Fibroblast of peridontal ligament (primary cell): Measurements from ENCODE around the gene PRSS1.
"Not testable (repeated sequence)": the region's sequence is repeated elsewhere in the genome, so short reads cannot be mapped to it uniquely, and the experiment has no call there.

Source experiments
- DNase-seq: peaks from one replicate; pipeline ENCODE4 v3.0.0-alpha.2; 2010; ENCODE audit errors: extremely low read depth

Gene PRSS1

DNA sequence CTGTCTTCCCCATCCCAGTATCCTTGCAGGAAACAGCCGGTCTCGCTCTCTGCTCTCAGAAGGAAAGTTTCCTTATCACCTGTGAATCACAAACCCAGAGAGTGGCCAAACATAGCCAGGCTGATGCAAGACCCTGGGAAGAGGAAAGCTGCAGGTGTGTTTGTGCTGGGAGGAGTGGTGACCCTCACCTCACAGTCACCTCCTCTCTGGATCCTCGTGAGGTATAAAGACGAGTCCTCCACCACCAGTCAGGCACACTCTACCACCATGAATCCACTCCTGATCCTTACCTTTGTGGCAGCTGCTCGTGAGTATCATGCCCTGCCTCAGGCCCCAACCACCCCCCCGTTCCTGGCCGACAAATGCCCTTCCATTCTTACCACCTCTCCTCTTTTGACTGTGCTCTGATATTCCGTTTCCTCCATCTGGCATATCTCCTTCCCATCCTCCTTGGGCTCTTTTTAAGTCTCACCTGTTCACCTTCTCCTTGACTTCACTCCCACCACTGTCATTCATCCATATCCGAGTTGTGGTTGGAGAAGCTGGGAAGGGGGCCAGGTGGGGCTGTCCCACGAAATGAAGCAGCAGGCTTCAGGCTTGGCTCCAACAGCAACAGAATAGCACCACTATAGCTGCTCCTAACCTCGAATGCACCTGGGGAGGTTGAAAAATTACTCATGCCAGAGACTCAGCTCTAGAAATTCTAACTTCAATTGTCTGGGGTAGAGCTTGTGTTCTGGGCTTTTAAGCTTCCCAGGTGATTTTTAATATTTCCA lies at the start of gene PRSS1:
TSS of gene PRSS1 (plus strand) at position 255 of the 776 bp plus-strand sequence. CDS start at position 268, 13 bp downstream.
- no peak for DNase-seq

DNA sequence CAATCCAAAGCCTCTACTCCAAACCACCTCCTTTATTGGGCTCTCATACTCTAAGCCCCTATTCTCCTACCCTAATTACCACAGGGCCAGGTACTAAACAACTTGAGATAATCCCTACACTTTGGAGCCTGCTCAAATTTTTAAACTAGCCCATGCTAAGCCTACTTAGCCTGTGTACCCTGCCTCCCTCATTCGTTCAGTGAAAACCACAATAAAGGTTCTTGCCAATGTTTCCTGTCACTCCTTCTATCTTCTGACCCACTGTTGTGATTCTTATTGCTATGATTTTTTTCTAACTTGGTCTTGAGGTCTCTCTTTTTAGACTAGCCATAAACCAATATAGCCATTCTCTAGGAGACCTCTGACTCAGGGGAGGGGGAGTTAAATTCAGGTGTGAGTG lies 48.3 kb upstream of the PRSS1 start:
- DNase-seq, result not testable (repeated sequence)

DNA sequence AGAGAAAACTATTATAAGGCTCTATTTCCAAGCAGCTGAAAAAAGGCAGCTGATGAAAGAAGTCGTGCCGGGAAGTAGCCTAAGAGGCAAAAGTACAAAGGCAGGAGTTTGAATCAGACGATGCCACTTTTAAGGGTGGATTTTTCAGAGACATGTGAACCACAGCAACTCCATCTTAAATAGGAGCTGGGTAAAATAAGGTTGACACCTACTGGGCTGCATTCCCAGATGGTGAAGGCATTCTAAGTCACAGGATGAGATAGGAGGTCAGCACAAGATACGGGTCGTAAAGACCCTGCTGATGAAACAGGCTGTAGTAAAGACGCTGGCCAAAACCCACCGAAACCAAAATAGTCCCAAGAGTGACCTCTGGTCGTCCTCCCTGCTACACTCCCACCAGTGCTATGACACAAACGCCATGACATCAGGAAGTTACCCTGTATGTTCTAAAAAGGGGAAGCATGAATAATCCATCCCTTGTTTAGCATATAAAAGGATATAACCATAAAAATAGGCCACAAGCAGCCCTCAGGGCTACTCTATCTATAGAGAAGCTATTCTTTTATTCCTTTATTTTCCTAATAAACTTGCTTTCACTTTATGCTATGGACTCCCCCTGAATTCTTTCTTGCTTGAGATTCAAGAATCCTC lies 45.5 kb upstream of the PRSS1 start:
- DNase-seq, result no peak

DNA sequence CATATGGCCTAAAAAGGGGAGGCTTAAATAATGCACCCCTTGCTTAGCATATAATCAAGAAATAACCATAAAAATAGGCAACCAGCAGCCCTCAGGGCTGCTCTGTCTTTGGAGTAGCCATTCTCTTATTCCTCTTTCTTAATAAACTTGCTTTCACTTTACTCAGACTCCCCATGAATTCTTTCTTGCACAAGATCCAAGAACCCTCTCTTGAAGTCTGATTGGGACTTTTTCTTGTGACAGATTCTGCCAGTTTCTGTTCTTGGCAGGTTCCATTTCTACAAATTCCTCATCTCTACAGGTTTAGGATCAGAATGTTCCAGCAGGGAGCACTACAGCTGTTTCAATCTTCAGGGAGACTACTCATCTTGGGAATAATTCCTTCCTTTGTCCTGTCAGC lies 40.5 kb upstream of the PRSS1 start:
- DNase-seq, result not testable (repeated sequence)

DNA sequence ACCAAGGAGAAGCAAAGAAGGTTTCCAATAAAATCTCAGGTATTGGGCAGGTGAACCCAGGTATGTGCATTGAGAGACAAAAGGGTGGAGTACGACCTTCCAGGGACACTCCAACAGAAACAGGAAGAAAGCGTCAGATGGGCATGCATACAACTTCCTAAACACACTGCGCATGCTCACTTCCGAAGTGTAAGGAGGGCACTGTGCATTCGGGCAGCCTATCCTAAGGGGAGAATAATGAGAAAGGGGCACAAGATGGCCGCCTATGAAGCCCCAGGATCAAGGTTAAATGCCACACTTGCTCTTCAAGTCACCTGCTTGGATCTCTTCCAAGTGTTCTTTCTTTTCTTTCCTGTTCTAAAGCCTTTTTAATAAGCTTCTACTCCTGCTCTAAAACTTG lies 39.4 kb upstream of the PRSS1 start:
- no peak for DNase-seq

DNA sequence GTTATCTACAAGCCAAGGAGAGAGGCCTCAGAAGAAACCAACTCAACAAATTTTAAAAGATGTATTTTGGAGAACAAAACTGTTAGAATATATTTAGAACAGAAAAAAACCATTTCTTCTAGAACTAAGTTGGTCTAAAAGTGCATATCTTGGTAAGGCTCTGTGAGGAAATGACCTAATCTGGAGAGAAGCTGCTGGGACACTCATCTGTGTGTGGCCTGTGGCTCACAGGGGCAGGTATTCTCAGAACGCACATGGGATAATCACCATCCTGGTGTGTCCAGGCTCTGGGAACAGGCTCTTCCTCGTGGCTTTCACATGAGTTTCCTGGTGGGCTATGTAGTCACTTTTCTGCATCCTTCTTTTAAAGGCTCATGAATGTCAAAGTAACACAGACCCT lies 38.1 kb upstream of the PRSS1 start:
- DNase-seq, result no peak

DNA sequence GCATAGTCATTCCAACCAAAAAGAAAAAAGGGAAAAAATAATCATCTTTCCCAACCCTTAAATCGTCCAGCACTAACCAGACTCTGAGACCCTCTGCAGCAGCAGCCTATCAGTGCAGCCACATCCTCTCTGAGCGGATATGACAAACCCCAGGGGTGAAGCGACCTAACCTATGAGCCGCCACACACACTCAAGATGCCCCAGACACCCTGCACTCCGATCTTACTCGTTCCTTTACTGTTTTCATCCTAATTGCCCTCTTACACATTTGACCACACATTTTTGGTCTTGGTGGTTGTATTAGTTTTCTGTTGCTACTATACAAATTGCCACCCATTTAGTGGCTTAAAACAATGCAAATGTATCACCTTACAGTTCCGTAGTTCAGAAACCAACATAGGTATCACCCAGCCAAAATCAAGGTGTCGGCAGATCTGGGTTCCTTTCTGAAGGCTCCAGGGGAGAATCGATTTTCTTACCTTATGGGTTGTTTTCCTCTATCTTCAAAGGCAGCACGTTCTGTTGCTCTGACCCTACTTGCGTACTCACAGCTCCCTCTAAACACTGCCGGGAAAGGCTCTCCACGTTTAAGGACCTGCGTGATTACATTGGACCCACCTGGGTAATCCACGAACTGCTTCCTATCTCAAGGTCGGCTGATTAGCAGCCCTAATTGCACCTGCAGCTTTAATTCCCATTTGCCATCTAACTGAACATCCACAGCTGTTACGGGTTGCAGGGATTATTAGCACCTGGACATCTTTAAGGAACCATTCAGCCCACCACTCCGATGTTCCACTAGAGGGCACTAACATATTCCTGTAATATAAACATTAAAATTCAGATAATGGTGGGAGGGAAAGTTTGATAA lies 37.3 kb upstream of the PRSS1 start:
- DNase-seq, result peak; percentile 29

DNA sequence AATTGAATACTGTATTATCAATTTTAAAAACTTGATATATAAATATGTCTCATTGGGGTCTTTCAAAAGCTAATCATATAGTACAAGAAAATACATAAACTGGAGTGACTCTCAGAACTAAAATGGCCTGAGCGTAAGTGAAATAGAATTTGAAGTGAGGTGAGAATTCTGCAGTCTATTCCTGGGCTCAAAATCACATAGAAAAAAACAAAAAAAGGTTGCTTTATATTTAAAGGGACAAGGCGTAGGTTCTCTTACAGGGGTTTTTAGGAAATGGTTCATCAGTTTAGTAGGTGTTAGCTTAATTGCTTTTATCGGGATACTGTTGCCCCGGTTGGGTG lies 36.7 kb upstream of the PRSS1 start:
- DNase-seq, result no peak

DNA sequence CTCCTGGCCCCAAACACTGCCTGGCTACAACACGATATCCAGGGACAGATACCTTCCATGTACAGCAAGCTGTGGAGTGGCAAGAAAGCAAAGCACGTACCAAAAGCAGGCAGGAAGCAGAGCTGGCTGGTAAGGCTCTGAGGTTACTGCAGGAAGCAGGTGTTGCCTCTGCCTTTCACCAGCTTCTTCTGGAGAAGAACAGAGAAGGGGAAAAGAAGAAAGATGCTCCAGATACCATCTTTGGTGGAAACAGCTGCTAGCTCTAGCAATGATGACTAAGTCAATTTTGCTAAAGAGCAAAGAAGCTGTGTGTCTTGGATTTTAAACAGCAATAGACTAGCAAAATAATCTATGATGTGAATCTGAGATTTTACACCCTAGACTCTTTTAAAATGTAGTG lies 34.9 kb upstream of the PRSS1 start:
- no peak for DNase-seq

DNA sequence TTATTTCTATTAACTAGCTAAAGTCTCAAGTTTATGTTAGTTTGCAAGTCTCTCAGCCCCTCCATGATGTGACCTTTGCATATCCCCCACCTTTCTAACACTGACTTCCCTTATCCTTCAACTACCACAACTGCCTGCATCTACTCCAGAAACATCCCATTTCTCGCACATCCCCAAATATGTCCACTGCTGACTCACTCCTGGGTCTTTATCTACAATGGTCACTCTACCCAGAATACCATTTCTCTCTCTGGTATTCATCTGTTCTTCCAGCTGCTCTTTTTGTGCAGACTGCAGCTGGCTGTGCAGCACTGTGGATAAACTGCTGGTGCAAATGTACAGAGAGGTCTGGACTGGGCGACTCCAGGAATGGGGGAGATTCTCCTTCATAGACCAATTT lies 32.7 kb upstream of the PRSS1 start:
- no peak for DNase-seq

DNA sequence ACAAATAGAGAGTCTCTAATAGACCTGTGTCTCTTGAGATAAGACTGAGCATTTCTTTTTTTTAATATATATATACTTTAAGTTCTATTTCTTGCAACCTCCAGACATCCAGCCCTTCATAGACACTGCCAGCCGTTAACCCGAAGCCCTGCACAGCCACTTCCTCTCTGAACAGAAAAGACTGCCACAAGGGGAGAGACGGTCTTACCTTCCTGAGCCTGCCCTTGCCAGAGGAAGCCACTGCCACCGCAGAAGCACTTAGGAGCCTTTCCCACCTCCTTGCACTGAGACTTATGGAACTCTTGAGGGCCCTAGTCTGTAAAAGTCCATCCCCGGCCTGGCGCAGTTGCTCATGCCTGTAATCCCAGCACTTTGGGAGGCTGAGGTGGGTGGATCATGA lies 31.8 kb upstream of the PRSS1 start:
- DNase-seq, result no peak

DNA sequence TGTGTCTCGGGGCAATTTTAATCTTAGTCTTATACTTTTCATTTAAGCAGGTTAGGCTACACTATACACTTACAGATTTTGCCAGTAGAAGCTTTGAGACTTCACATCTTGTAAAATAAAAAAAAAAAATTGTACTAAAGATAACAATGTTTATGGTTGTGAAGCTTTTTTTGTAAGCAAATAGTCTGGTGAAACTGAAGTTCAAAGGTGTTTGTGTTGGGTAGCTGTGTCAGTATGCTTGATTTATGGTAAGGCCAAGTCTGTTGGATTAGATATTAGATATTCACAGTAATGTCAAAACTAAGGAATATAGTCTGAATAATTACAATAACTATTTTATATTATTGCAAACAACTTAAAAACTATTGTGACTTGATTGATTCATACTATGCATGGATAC lies 31.0 kb upstream of the PRSS1 start:
- DNase-seq, result no peak

DNA sequence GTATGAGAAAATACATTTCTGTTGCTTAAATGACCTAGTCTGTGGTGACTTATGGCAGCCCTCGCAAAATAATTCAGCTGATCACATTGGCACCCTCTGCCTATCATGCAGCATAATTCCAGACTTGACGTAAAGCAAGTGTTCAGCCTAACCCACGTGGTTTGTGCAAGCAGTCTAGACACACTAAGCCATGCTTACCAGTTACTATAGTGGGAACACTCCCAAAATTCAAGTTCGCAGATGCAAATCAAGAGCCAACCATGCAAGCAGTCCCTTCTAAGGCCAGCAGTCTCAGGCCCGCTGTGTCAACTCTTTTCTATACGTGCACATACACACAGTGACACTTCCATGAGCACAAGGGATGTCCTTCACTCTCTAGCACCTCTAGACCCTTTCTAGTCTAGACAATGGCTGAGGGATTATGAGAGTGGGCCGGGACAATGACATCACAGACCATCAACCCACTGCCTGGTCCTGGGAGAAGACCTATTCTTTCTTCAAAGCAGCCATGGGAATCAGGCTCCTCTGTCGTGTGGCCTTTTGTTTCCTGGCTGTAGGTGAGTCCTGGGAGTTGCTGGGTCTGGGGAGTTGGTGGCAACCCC lies 29.0 kb upstream of the PRSS1 start:
- no peak for DNase-seq

DNA sequence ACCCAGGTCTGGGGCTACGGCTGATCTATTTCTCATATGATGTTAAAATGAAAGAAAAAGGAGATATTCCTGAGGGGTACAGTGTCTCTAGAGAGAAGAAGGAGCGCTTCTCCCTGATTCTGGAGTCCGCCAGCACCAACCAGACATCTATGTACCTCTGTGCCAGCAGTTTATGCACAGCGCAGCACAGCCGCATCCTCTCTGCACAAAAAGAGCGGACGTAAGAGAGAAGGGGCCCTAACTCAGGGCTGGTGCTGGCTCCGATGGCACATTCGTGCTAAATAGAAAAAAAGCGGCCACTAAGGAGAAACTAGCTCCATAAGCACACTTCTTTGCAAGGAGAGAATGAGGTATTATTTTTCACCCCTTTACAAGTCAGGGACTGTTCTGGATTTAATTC lies 28.3 kb upstream of the PRSS1 start:
- no peak for DNase-seq

DNA sequence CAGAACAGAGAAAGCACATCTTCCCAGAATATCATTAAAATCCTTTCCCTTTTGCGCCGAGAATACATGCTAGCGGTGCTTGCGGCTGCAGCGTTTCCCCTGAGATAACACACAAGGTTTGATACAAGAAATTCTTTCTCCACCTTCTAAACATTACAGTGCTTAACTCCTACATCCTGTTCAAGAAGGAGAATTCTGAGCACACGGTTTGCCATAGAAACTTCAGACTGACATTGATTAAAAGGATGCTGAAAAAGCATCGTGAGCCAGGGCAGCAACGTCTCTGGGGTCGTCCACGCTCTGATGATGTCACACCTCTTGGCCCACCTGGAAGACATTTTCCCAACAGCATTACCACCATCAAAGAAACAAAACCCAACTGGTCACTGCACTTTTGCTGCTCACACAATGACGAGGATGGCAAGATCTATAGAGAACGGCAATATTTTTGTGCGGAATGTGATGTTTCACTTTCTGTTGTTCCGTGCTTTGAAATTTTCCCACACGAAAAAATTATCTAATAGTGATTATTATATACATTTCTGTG lies 27.0 kb upstream of the PRSS1 start:
- no peak for DNase-seq

DNA sequence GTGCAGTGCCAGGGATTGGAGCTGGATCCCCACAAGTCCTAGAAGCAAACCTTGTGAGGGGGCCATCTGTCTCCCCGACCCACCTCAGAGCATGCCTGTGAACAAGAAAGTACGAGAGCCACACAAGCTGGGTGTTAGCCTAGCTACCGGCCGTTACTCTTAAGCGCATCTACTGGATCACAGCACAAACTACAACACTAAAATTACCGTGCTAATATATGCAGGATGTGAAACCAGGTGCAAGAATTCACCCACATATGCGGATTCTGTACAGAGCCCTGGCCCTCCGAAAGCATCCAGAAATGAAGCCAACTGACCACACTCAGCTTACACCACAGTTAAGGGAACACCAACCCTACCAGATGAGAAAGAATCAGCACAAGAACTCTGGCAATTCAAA lies 16.0 kb upstream of the PRSS1 start:
- DNase-seq, result no peak

DNA sequence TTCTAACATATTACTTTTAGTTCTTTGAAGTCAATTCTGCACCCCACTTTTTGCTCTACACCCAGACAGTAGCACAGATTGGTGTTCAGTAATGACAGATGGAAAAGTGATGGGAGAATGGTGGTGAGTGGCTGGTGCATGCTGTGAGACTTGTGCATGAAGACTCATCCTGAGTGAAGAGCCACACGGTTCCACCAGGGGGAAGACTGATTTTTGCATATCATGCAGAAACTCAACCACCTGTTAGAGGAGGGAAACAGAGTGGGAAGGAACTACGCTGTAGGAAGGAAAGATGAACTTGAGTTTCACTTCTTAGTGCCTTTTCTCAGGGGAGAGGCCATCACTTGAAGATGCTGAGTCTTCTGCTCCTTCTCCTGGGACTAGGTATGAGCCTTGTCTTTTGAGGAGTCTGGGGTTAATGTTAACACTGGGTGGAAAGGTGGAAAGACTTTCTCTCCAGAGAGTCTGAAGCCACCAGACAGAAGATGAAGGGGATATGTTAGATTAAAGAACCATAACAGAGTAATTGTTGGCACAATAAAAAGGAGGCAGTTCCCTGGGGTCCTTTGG lies 9.3 kb upstream of the PRSS1 start:
- no peak for DNase-seq

DNA sequence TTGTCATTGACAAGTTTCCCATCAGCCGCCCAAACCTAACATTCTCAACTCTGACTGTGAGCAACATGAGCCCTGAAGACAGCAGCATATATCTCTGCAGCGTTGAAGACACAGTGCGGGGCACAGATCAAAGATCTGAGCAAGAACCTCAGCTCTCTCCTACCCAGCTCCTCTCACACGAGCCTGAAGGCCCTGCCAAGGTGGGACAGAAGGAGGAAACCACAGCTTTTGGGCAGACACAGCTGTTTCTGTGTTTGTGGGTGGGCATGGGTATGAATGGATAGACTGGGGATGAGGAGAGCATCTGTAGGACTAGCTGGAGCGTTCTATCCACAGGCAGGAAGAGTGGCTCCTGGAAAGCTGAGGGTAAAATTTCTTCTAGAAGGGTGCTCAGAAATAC lies 8.5 kb upstream of the PRSS1 start:
- no peak for DNase-seq

DNA sequence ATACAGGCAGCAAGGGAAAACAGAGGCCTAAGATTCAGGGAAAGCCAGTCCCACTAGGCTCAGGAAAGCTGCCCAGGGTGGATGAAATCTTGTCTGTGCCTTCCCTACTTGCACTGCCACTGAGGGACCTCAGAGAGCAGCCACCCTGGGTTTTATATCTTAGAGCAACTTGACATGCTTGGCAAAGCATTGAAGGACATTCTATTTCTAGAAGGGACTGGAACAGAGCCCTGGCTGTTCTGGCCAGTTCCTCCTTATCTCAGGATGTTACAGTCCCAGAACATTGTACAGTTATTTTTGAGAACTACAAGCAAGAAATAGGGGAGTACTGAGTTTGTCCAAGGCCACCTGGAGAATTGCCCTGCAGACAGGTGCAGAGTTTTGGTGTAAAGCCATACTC lies 7.3 kb upstream of the PRSS1 start:
- not testable (repeated sequence) for DNase-seq

DNA sequence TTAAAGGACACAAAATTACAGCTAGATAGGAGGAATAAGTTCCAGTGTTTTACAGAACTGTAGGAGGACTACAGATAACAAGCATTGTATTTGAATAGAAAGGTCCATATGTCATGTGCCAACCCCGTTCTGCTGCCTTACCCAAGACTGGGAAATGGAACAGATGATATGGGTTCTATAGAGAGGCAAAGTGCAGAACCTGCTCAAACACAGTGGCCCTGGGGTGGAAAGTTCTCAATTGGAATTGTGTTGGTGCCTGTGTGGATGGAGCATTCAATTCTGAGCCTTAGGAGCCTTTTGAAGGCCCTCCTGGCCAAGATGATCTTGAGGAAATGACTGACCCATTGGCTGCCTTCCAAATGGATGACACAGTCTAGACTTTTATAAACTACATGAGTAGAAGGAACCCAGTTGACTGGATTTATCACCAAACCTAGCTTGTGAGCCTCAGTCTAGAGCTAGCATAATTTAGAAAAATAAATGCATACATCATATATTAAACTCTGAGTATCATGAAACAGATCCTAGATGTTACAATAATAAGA lies 4.1 kb upstream of the PRSS1 start:
- DNase-seq, result no peak

DNA sequence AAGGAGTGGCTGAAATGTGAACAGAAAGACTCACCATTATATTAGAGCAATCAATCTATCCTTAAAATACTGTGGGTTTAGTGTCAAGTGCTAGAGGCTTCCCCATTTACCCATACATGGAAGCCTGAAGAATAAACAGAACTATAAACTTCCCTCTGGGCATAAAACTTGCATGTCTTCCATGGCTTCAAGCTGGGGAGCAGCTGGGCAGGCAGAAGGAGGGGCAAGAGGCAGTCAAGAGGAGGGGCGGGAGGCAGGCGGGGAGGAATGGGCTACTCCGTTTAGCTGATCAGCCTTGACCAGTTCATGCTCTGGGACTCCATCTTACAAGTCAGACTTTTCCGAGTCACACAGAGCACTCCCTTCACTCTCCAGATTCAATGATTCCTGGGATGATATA lies 3.5 kb upstream of the PRSS1 start:
- no peak for DNase-seq
